DMS53 treated with DMSO at 0.1 percent for 48 hours (cell line): ENCODE measurements around the gene MYO18B.
"Not testable (repeated sequence)": the region's sequence is repeated elsewhere in the genome, so short reads cannot be mapped to it uniquely, and the experiment has no call there.

Source experiments
- DNase-seq: peaks from one replicate; lab custom pipeline; 2025; ENCODE audit not compliant: unreplicated experiment; lab: John Stamatoyannopoulos, UW

Gene MYO18B

GRCh38 chr22:25741692-25742626 is at the start of gene MYO18B:
MYO18B (plus strand) TSS chr22:25742188; CDS start chr22:25761093, 18,905 bp downstream.
- DNase-seq: no peak

- DNase-seq: no peak
These were observed 49.4 kb upstream of the MYO18B start for GRCh38 chr22:25692397-25693267.

- DNase-seq: no peak
These were observed 48.8 kb upstream of the MYO18B start for GRCh38 chr22:25693268-25693565.

- no peak for DNase-seq
These were observed 47.6 kb upstream of the MYO18B start for GRCh38 chr22:25694196-25694907.

GRCh38 chr22:25695146-25695545 is 46.8 kb upstream of the MYO18B start:
- no peak for DNase-seq

GRCh38 chr22:25696763-25697162 is 45.2 kb upstream of the MYO18B start:
- no peak for DNase-seq

GRCh38 chr22:25697181-25697664 is 44.8 kb upstream of the MYO18B start:
- no peak for DNase-seq

GRCh38 chr22:25697978-25698377 is 44.0 kb upstream of the MYO18B start:
- DNase-seq: no peak

- DNase-seq: no peak
These were observed 43.5 kb upstream of the MYO18B start for GRCh38 chr22:25698461-25698860.

GRCh38 chr22:25698978-25699377 is 43.0 kb upstream of the MYO18B start:
- DNase-seq: no peak

- DNase-seq: no peak
These were observed 40.8 kb upstream of the MYO18B start for GRCh38 chr22:25701056-25701780.

- no peak for DNase-seq
These were observed 39.9 kb upstream of the MYO18B start for GRCh38 chr22:25702040-25702439.

GRCh38 chr22:25702571-25703167 is 39.3 kb upstream of the MYO18B start:
- DNase-seq: no peak

GRCh38 chr22:25704701-25705100 is 37.3 kb upstream of the MYO18B start:
- no peak for DNase-seq

GRCh38 chr22:25706197-25706596 is 35.8 kb upstream of the MYO18B start:
- DNase-seq: no peak

- DNase-seq: not testable (repeated sequence)
These were observed 33.6 kb upstream of the MYO18B start for GRCh38 chr22:25708430-25708829.

GRCh38 chr22:25709758-25710157 is 32.2 kb upstream of the MYO18B start:
- no peak for DNase-seq

GRCh38 chr22:25710501-25710900 is 31.5 kb upstream of the MYO18B start:
- no peak for DNase-seq

- no peak for DNase-seq
These were observed 30.5 kb upstream of the MYO18B start for GRCh38 chr22:25711491-25711890.
